ENCODE results near the gene MARK2.

MARK2 gene

DNA sequence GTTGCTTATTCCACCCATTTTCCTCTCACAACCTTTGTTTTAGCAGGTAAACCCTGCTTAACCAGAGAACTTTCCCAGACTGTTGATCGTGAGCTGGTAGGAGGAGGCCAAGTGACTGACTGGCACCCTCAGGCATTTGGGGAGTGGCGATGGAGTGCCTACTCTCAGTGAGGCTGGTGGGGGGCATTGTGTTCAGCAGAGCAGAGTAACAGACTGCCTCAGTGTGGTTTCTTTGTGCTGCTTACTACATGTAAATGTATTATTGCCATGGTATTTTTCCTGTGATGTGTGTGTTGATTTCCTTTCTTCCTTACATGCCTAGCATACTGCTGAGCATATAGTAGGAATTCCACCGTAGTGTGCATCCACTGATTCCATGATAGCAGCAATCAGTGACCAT is 2.6 kb downstream of the MARK2 start:
- no peaks in the 10 kb centered on the region for H3K9me3 ChIP-seq (ENCODE audit: control insufficient read depth in 1 of 2, low read length in 2 of 2)
- H3K27me3 ChIP-seq (ENCODE audit: low read depth, low read length): no peaks in the 10 kb centered on the region
- peaks cover 38 to 58% of the 10 kb centered on the region in 2 donors for H3K4me1 ChIP-seq (ENCODE audit: control insufficient read depth in 1 of 2, insufficient read depth in 2 of 2, low read length in 2 of 2)
- H3K4me3 ChIP-seq (ENCODE audit: low read depth in 1 of 2, low read length in 2 of 2): peak overlapping the region; percentile 92 to 94
- H3K36me3 ChIP-seq (ENCODE audit: control insufficient read depth in 1 of 2, insufficient read depth in 2 of 2, low read length in 2 of 2): peaks cover 0 to 9% of the 10 kb centered on the region in 2 donors
- H3K27ac ChIP-seq (ENCODE audit: low read length): peak overlapping the region; percentile 69

DNA sequence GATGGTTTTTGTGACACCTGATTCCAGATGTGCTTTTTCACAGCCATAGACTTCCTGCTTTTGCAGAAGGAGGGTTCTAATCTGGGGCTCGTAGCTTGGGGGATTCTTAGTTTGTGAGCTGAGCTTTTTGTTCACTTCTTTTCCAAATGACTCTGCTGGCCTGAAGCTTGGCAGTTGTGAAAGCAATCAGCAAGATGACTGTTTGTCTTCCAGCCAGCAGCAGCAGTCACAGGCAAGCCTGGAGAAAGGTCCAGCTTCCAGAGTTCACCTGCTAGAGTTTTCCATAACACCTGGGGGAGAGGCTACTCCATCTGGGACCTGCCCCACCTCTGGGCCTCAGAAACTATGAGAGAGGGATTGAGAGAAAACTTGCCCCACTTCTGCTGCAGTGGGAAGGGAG is 4.1 kb downstream of the MARK2 start:
- Histone ChIP-seq H3K9me3 (ENCODE audit: control insufficient read depth in 1 of 2, low read length in 2 of 2) (no peaks in the 10 kb centered on the region), H3K27ac (ENCODE audit: low read length) (peak overlapping the region; percentile 58), H3K27me3 (ENCODE audit: low read depth, low read length) (no peaks in the 10 kb centered on the region), H3K4me3 (ENCODE audit: low read depth in 1 of 2, low read length in 2 of 2) (no peak overlapping the region), H3K36me3 (ENCODE audit: control insufficient read depth in 1 of 2, insufficient read depth in 2 of 2, low read length in 2 of 2) (peaks cover 0 to 9% of the 10 kb centered on the region in 2 donors), H3K4me1 (ENCODE audit: control insufficient read depth in 1 of 2, insufficient read depth in 2 of 2, low read length in 2 of 2) (peaks cover 28 to 57% of the 10 kb centered on the region in 2 donors)

DNA sequence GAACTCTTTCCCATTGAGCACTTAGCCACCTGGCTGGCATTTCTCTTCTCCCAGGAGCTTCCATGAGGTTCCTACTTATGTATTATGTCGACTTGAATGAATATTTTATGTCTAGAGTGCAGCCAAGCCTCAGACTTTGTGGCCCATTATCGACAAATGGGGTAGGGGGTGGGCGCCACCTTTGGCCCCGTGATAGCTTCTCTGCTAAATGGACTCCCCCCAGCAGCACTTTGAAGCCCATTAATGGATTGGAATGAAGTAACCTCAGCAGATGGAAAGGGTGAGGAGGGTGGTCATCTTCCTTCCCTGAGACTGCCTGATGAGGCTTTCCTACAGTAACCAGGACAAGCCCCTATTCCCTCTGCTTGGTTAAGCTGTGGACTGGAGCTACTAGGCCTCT is 5.9 kb downstream of the MARK2 start:
- Histone ChIP-seq H3K36me3 (ENCODE audit: control insufficient read depth in 1 of 2, insufficient read depth in 2 of 2, low read length in 2 of 2) (peaks cover 0 to 9% of the 10 kb centered on the region in 2 donors), H3K9me3 (ENCODE audit: control insufficient read depth in 1 of 2, low read length in 2 of 2) (no peaks in the 10 kb centered on the region), H3K4me1 (ENCODE audit: control insufficient read depth in 1 of 2, insufficient read depth in 2 of 2, low read length in 2 of 2) (peaks cover 24 to 55% of the 10 kb centered on the region in 2 donors), H3K4me3 (ENCODE audit: low read depth in 1 of 2, low read length in 2 of 2) (no peak overlapping the region), H3K27ac (ENCODE audit: low read length) (no peak overlapping the region), H3K27me3 (ENCODE audit: low read depth, low read length) (no peaks in the 10 kb centered on the region)

DNA sequence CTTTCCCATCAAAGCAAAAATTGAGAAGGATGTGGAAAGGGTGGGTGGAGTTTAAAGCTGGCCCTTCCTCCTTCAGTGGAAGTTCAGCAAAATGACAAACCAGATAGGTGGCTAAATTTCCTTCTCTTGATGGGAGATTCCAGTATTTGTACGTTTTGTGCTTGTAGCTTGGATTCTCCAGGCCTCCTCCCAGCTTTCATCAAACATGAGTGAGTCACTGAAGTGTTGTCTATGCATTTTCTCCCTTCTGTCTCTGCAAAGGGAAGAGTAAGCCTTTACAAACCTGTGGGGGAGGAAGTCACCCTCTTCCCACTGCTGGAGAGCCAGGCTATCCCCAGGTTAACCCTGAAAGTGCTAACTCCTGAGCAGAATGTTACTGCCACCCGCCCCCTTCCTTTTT is 6.4 kb downstream of the MARK2 start:
- Histone ChIP-seq H3K27ac (ENCODE audit: low read length) (no peak overlapping the region), H3K27me3 (ENCODE audit: low read depth, low read length) (no peaks in the 10 kb centered on the region), H3K4me1 (ENCODE audit: control insufficient read depth in 1 of 2, insufficient read depth in 2 of 2, low read length in 2 of 2) (peaks cover 24 to 54% of the 10 kb centered on the region in 2 donors), H3K9me3 (ENCODE audit: control insufficient read depth in 1 of 2, low read length in 2 of 2) (no peaks in the 10 kb centered on the region), H3K36me3 (ENCODE audit: control insufficient read depth in 1 of 2, insufficient read depth in 2 of 2, low read length in 2 of 2) (peaks cover 0 to 9% of the 10 kb centered on the region in 2 donors), H3K4me3 (ENCODE audit: low read depth in 1 of 2, low read length in 2 of 2) (no peak overlapping the region)

DNA sequence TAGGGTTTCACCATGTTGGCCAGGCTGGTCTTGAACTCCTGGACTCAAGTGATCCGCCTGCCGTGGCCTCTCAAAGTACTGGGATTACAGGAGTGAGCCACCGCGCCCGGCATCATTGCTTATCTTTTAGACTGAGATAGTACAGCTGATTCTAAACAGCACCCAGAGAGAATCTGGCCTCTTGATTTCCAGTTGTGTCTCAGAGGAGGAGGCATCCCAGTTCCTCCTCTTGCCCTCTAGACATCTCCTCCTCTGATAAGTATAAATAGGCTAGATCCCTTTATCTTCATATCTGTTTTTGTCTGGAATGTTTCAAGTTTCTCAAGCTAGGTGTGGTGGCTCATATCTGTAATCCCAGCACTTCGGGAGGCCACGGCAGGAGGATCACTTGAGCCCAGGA is 7.0 kb downstream of the MARK2 start:
- Histone ChIP-seq H3K36me3 (ENCODE audit: control insufficient read depth in 1 of 2, insufficient read depth in 2 of 2, low read length in 2 of 2) (peaks cover 0 to 10% of the 10 kb centered on the region in 2 donors), H3K27me3 (ENCODE audit: low read depth, low read length) (no peaks in the 10 kb centered on the region), H3K4me3 (ENCODE audit: low read depth in 1 of 2, low read length in 2 of 2) (no peak overlapping the region), H3K4me1 (ENCODE audit: control insufficient read depth in 1 of 2, insufficient read depth in 2 of 2, low read length in 2 of 2) (peaks cover 24 to 49% of the 10 kb centered on the region in 2 donors), H3K27ac (ENCODE audit: low read length) (no peak overlapping the region), H3K9me3 (ENCODE audit: control insufficient read depth in 1 of 2, low read length in 2 of 2) (no peaks in the 10 kb centered on the region)

DNA sequence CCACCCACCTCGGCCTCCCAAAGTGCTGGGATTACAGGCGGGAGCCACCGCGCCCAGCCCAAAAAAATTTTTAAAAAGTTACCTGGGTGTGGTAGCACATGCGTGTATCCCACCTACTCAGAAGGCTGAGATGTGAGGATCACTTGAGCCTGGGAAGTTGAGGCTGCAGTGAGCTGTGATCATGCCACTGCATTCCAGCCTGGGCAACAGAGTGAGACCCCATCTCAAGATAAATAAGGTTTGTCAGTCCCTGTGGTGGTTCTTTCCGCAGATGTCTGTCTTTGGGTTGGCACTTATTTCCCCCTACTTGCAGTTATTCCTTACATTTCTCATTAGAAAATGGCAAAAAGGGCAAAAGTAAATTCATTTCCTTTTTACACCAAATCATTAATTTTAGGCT is 8.0 kb downstream of the MARK2 start:
- H3K36me3 ChIP-seq (ENCODE audit: control insufficient read depth in 1 of 2, insufficient read depth in 2 of 2, low read length in 2 of 2): peaks cover 0 to 9% of the 10 kb centered on the region in 2 donors
- no peak overlapping the region for H3K4me3 ChIP-seq (ENCODE audit: low read depth in 1 of 2, low read length in 2 of 2)
- no peak overlapping the region for H3K27ac ChIP-seq (ENCODE audit: low read length)
- H3K4me1 ChIP-seq (ENCODE audit: control insufficient read depth in 1 of 2, insufficient read depth in 2 of 2, low read length in 2 of 2): peaks cover 17 to 49% of the 10 kb centered on the region in 2 donors
- no peaks in the 10 kb centered on the region for H3K27me3 ChIP-seq (ENCODE audit: low read depth, low read length)
- no peaks in the 10 kb centered on the region for H3K9me3 ChIP-seq (ENCODE audit: control insufficient read depth in 1 of 2, low read length in 2 of 2)

DNA sequence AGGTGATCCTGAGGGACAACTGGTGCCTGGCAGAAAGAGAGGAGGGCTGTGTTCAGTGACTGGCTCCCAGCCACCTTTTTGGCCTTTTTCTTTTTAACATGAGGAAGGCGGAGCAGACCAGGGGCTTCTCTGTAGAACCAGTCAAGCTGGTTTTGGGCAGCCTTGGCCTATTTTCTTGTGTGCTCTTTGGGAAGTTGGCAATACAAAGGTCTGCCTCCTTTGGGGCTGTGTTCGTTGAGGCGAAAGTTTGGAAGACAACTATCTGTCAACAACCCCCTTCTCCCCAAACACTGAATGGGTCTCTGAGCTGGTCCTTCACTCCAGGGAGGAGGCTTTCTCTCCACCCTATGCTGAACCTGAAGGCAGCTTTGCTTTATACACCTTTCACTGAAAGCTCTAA is 8.5 kb downstream of the MARK2 start:
- Histone ChIP-seq H3K4me3 (ENCODE audit: low read depth in 1 of 2, low read length in 2 of 2) (no peak overlapping the region), H3K36me3 (ENCODE audit: control insufficient read depth in 1 of 2, insufficient read depth in 2 of 2, low read length in 2 of 2) (peaks cover 0 to 8% of the 10 kb centered on the region in 2 donors), H3K9me3 (ENCODE audit: control insufficient read depth in 1 of 2, low read length in 2 of 2) (no peaks in the 10 kb centered on the region), H3K4me1 (ENCODE audit: control insufficient read depth in 1 of 2, insufficient read depth in 2 of 2, low read length in 2 of 2) (peaks cover 16 to 46% of the 10 kb centered on the region in 2 donors), H3K27me3 (ENCODE audit: low read depth, low read length) (no peaks in the 10 kb centered on the region), H3K27ac (ENCODE audit: low read length) (no peak overlapping the region)

DNA sequence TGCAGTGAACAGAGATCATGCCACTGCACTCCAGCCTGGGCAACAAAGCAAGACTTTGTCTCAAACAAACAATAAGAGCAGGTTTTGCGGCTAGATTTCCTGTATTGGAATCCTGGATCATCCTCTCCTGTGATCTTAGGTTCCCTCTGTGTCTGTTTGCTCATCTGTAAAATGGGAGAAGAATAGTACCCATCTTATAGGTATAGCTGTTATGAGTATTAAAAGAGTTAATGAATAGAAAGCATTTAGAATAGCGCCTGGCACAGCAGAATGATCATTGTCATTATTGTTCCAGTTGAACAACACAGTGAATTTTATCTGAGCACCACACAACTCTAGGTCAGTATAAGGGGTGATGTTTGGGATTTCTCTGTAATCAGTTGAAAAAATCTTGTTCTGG is 10.8 kb downstream of the MARK2 start:
- H3K27ac ChIP-seq (ENCODE audit: low read length): no peak overlapping the region
- peaks cover 0 to 3% of the 10 kb centered on the region in 2 donors for H3K36me3 ChIP-seq (ENCODE audit: control insufficient read depth in 1 of 2, insufficient read depth in 2 of 2, low read length in 2 of 2)
- no peaks in the 10 kb centered on the region for H3K9me3 ChIP-seq (ENCODE audit: control insufficient read depth in 1 of 2, low read length in 2 of 2)
- peaks cover 9 to 35% of the 10 kb centered on the region in 2 donors for H3K4me1 ChIP-seq (ENCODE audit: control insufficient read depth in 1 of 2, insufficient read depth in 2 of 2, low read length in 2 of 2)
- H3K4me3 ChIP-seq (ENCODE audit: low read depth in 1 of 2, low read length in 2 of 2): no peak overlapping the region
- no peaks in the 10 kb centered on the region for H3K27me3 ChIP-seq (ENCODE audit: low read depth, low read length)

DNA sequence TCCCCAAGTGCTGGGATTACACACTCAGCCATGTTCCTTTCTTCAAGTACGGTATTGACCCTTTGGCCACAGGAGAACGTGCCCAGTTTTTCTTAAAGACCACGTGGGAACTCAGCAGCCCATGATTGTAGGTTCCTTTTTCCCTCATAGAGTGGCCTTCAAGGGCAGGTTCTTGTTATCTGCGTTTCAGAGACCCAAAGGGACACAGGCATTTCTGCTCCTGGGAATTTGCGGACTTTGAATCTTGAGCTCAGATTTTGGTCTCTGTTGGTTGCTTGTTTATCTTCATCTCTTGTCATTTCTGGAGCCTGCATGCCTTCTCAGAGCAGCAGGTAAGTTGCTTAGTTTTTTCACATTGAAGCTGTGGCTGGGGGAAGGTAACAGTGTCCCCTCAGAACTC is 12.0 kb downstream of the MARK2 start:
- peak overlapping the region; percentile 2 for H3K27ac ChIP-seq (ENCODE audit: low read length)
- peaks cover 0 to 3% of the 10 kb centered on the region in 2 donors for H3K36me3 ChIP-seq (ENCODE audit: control insufficient read depth in 1 of 2, insufficient read depth in 2 of 2, low read length in 2 of 2)
- H3K27me3 ChIP-seq (ENCODE audit: low read depth, low read length): no peaks in the 10 kb centered on the region
- peaks cover 9 to 24% of the 10 kb centered on the region in 2 donors for H3K4me1 ChIP-seq (ENCODE audit: control insufficient read depth in 1 of 2, insufficient read depth in 2 of 2, low read length in 2 of 2)
- H3K4me3 ChIP-seq (ENCODE audit: low read depth in 1 of 2, low read length in 2 of 2): no peak overlapping the region
- no peaks in the 10 kb centered on the region for H3K9me3 ChIP-seq (ENCODE audit: control insufficient read depth in 1 of 2, low read length in 2 of 2)

DNA sequence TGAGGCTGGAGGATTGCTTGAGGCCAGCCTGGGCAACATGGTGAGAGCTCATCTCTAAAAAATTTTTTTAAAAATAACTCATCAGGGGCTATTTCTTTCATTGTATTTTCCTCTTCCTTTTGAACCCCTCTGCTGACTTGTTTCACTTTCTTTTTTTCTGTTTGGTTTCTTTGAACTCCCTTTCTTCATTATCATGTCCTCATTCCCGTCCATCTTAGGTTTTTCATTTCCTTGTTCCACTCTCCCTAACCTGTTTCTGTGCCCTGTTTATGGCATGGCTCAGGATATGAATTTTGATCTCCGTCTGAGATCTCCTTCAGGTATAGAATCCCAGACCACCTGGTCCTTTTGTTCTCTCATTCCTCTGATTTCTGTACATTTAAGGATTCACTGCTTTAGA is 12.5 kb downstream of the MARK2 start:
- H3K4me3 ChIP-seq (ENCODE audit: low read depth in 1 of 2, low read length in 2 of 2): no peak overlapping the region
- peak overlapping the region; percentile 16 for H3K27ac ChIP-seq (ENCODE audit: low read length)
- H3K4me1 ChIP-seq (ENCODE audit: control insufficient read depth in 1 of 2, insufficient read depth in 2 of 2, low read length in 2 of 2): peaks cover 9 to 24% of the 10 kb centered on the region in 2 donors
- no peaks in the 10 kb centered on the region for H3K27me3 ChIP-seq (ENCODE audit: low read depth, low read length)
- H3K9me3 ChIP-seq (ENCODE audit: control insufficient read depth in 1 of 2, low read length in 2 of 2): no peaks in the 10 kb centered on the region
- peaks cover 0 to 3% of the 10 kb centered on the region in 2 donors for H3K36me3 ChIP-seq (ENCODE audit: control insufficient read depth in 1 of 2, insufficient read depth in 2 of 2, low read length in 2 of 2)

DNA sequence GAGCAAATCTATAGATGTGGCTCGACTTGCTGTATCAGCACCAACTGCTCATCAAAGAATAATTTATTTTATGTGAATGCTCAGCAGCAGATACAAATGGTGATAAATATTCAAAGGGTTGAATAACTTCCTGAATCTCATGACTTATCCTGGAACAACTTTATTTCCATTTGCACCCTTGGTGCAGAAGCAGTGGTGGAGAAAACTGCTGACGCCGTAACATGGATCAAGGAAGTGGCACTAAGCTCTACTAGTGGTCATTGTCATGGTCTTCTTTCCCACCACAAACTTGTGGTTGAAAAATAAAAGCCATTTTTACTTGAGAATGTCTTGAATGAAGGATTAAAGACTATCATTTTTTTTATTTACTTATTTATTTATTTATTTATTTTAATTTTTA is 14.6 kb downstream of the MARK2 start:
- H3K36me3 ChIP-seq (ENCODE audit: control insufficient read depth in 1 of 2, insufficient read depth in 2 of 2, low read length in 2 of 2): peaks cover 0 to 3% of the 10 kb centered on the region in 2 donors
- H3K4me1 ChIP-seq (ENCODE audit: control insufficient read depth in 1 of 2, insufficient read depth in 2 of 2, low read length in 2 of 2): peaks cover 9 to 15% of the 10 kb centered on the region in 2 donors
- H3K4me3 ChIP-seq (ENCODE audit: low read depth in 1 of 2, low read length in 2 of 2): no peak overlapping the region
- no peaks in the 10 kb centered on the region for H3K9me3 ChIP-seq (ENCODE audit: control insufficient read depth in 1 of 2, low read length in 2 of 2)
- no peaks in the 10 kb centered on the region for H3K27me3 ChIP-seq (ENCODE audit: low read depth, low read length)
- no peak overlapping the region for H3K27ac ChIP-seq (ENCODE audit: low read length)

DNA sequence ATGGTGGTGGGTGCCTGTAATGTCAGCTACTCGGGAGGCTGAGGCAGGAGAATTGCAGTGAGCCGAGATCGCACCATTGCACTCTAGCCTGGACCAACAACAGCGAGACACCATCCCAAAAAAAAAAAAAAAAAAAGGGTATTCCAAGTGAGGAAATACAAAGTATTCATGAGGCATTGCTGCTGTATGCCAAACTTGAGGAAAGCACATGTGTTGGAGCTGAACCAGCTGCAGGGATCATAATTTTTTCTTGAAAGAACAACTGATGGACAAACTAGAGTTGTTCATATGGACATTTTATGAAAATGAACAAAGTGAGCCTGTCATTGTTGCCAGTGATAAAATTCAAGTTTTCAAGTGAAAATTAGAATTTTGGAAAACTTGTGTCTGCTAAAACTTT is 15.8 kb downstream of the MARK2 start:
- Histone ChIP-seq H3K9me3 (ENCODE audit: control insufficient read depth in 1 of 2, low read length in 2 of 2) (no peaks in the 10 kb centered on the region), H3K36me3 (ENCODE audit: control insufficient read depth in 1 of 2, insufficient read depth in 2 of 2, low read length in 2 of 2) (peaks cover 0 to 3% of the 10 kb centered on the region in 2 donors), H3K27ac (ENCODE audit: low read length) (no peak overlapping the region), H3K4me3 (ENCODE audit: low read depth in 1 of 2, low read length in 2 of 2) (no peak overlapping the region), H3K4me1 (ENCODE audit: control insufficient read depth in 1 of 2, insufficient read depth in 2 of 2, low read length in 2 of 2) (peaks cover 9 to 15% of the 10 kb centered on the region in 2 donors), H3K27me3 (ENCODE audit: low read depth, low read length) (no peaks in the 10 kb centered on the region)
